ENCODE results near the gene C16orf74.
A peak's percentile ranks its signal among the peaks of the same experiment; 100 is the strongest.

C16orf74 gene

GRCh38 chr16:85716680-85717038, 34.2 kb downstream of the C16orf74 start:
- peak; percentile 66 for DNase-seq

- DNase-seq, result peak; percentile 53
These were observed 34.7 kb downstream of the C16orf74 start for GRCh38 chr16:85716022-85716679.

- DNase-seq, result peak; percentile 73
These were observed 35.5 kb downstream of the C16orf74 start for GRCh38 chr16:85715169-85716021.

DNA sequence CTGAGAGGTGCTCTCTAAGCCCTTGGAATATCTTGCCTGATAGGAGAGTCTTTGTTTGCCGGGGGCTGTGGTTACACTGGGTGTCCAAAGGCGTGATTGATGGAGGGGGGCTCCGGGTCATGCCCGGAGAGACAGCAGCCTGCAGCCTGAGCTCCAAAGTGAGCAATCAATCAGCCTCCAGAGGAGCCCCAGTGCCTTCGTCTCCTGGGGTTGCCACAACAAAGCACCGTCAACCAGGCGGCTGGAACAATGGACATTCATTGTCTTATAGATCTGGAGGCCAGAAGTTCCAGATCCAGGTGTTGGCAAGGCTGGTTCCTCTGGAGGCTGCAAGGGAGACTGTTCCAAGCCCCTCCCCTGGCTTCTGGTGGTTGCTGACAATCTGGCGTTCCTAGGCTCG, 38.1 kb downstream of the C16orf74 start:
- DNase-seq, result peak; percentile 81

DNA sequence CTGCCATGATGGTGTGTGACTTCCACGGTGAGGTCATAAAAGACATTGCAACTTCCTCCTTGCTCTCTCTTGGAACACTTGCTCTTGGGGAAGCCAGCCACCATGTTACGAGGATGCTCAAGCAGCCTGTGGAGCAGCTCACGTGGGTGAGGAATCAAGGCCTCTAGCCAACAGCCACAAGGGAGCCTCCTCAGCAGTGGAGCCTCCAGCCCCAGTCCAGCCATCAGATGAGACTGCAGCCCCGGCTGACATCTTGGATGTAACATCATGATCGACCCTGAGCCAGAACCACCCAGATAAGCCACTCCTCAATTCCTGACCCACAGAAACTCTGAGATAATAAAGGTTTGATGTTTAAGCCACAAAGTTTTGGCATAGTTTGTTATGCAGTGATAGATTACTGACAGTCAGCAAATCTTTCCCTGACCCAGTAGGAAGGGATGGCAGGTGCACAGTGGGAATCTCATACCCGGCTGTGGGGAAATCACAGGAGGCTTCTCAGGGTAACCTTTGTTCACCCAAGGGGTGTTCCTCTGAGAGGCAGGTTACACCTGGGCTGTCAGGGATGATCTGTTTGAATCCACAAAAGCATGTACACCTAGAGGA, 38.8 kb downstream of the C16orf74 start:
- no peak for DNase-seq

- peak; percentile 79 for DNase-seq
These were observed 40.2 kb downstream of the C16orf74 start for GRCh38 chr16:85710732-85711131.

DNA sequence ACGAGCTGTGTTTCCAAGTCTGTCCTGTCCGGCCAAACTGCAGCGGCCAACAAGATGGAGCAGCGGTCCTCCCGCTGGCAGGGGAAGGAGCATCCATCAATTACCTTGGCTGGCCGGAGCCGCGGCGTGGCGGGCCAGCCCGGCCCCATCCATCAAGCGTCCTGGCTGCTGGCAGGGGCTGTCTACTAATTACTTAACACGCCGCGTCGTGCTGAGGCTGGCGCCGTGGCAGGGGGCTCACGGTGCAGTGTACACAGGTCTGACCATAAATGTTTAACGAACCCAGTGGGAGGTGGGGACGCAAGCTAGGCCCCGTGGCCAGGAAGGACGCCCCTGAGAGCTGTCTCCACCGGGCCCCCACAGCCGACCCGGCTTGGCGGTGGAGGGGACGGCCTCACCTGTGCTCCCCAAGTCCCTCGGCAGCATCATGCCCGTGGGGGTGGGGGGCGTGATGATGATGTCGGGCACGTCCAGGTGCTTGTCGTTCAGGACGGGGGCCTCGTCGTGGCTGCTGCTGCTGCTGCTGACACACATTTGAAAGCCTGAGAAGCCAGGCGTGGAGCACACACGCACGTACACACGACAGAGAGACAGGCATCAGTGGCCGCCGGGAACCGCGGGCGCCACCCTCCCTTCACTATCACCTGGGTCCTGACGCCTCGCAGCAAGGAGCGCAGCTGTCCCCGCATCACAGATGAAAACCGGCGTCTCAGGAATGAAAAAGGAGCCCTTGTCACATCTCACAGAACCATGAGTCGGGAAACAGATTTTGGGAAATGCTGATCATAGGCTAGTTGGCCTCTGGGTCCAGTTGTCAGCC, 40.9 kb downstream of the C16orf74 start:
- peak; percentile 92 for DNase-seq

DNA sequence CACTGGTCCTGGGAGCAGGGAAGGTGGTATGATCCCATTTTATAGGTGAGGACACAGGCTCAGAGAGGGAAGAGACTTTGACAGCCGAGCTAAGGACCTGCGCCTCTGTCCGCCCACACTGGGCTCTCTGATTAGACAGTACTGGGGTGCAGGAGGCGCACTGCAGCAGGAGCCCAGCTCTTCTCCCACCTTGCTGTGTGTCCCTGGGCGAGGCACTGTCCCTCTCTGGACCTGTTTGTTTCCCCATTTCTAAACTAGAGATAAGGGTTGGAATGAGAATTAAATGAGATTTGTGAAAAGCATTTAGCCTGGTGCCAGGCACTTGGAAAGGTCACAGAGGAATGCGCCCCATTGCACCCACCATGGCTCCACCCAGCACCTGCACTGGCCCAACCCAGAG, 42.6 kb downstream of the C16orf74 start:
- DNase-seq, result no peak

DNA sequence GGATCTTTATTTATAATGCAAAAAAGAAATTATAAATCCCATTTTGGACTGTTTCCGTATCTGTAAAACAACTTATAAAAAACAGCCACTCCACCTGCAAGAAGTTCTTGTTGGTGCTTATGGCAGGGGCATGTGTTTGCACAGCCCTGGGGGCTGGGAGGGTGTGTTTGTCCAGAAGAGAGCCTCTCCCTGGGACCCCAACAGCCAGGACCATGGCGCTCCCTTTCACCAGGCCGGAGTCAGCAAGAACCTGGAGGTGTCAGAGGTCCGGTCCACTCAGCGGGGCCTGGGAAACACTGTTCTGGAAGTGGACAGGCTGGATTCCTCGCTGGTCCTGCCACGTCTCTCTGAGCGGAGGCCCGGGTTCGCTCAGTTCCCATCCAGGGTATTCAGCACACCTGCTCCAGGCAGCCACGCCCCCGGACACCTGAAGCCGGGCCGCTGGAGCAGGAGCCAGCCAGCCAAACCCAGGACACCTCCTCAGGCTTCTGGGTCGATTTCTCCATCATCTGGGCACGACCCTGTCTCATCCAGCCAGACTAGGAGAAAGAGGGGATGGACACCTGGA, 43.3 kb downstream of the C16orf74 start:
- DNase-seq, result peak; percentile 62

DNA sequence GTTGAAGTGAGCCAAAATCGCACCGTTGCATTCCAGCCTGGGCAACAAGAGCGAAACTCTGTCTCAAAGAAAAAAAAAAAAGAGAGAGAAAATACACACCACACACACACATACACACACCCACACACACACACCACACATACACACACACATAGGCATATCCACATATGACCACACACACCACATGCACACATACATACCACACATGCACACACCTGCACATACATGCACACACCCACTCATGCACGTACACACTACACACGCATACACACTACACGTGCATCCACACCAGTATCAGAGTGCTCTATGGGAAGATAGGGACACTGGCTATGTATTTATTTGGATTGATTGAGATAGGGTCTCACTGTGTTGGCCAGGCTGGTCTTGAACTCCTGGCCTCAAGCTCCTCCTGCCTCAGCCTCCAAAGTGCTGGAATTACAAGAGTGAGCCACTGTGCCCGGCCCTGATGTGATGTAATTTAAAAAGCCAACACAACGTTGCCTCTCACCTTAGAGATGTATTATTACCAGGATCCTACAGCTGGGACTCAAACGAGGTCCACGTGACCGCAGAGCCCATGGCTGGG, 44.4 kb downstream of the C16orf74 start:
- DNase-seq, result no peak

DNA sequence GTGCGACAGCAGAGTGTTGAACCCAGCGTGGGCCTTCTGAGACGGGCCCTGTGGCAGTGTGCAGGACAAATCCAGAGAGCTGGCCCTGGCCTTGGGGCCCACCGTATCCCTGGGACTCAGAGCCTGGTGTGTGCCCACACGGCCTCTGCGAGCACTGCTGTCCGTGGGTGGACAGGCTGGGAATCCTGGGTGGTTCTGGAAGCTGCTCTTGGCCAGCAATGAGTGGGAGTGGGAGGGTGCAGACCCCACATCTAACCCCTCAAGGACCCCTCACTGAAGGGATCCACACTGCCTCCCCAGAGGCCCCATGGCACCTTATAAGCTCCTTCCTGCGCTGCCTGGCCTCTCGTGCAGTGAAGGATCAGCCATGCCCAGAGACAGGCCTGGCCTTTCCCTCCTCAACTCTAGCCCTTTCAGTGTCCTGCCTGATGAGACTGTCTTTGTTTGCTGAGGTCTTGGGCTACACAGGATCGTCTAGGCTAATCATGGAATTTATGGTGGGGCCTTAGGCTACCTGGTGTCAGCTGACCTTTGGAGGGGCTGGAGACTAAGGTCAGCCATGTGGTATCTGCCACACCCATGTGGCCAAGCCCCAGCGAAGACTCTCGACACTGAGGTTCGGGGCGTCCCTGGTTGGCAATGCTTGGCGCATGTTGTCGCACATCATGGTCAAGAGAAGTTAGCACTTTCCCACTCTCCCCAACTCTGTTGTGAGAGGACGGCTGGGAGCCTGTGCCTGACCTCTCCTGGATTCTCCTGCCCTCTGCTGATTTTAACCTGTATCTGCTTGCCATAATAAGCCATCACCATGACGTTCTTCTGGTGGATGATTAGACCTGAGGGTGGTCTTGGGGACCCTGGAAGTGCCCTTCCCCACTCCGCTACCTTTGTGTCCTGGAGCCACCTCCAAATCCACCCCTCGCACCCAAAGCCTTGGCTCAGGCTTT, 45.7 kb downstream of the C16orf74 start:
- no peak for DNase-seq

DNA sequence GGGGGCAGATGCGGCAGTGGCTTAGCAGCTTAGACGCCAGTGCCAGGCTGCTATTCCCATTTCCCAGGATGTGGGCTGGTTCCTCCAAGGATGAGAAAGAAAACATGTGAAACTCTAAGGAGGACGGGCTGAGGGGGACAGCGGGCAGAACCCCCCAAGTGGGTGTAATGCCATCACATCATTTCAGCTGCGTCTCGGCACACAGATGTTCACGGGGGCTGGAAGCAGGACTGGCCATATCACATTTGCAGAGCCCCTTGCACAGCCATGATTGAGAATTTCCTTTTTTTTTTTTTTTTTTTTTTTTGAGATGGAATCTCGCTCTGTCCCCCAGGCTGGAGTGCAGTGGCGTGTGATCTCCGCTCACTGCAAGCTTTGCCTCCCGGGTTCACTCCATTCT, 46.9 kb downstream of the C16orf74 start:
- DNase-seq, result no peak

DNA sequence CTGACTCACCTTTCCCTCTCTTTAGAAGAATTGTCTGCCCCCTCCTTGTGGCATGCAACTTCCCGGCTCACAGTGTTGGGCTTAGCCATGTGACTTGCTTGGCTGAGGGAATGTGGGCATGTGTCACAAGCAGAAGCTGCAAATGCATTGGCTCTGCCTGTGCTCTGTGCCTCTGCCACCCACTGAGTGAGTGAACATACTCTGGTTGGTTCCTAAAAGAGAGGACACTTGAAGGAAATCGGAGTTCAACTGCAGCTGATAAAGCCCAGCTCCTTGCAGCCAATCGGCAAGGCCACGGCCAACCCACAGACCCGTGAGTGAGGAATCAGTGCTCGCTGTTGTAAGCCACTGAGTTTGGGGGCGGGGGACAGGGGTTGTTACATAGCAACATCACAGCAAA, 51.3 kb downstream of the C16orf74 start:
- no peak for DNase-seq

DNA sequence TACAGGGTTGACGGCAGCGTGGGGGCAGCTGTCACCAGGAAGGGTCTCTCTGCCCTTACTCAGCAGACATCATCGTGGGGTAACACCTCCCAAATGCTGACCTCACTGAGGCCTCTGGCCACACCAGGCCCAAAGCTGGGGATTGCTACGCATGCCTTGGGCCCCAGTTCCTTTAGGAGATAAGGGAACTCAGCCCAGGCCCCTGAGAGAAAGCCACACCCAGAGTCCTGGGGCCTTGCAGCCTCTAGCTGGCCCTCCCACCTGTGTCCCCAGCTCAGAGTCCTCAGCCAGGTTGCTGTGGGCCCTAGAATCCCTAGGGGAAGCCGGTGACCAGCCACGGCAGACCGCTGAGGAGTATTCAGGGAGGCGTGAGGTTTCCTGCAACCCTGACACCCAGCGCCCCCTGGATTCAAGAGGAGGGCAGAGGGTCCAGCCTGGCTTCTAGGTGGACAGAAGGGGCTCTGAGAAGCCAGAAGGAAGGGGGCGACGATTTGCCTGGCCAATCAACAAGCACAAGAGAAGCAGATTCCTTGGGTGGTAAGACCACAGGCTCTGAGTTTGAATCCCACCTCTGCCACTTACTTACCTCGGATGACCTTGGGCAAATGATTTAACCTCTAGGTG, 51.8 kb downstream of the C16orf74 start:
- no peak for DNase-seq

DNA sequence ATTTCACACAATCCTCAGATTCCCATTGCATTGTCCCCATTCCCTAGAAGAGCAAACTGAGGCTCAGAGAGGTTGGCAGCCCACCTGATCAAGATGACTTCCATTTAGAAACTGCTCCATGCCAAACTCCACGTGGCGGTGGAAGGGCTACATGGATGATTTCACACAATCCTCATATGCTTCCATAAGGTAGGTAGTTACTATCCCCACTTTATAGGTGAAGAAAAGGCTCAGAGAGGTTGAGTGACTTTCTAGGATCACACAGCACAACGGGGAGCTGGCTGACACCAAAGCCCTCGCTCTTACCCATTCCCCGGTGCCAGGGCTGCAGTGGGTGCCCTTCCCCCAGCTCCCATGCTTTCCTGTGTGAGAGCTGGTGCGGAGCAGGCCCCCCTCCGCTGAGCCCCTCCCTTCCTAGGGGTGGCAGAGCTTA, 52.4 kb downstream of the C16orf74 start:
- no peak for DNase-seq

DNA sequence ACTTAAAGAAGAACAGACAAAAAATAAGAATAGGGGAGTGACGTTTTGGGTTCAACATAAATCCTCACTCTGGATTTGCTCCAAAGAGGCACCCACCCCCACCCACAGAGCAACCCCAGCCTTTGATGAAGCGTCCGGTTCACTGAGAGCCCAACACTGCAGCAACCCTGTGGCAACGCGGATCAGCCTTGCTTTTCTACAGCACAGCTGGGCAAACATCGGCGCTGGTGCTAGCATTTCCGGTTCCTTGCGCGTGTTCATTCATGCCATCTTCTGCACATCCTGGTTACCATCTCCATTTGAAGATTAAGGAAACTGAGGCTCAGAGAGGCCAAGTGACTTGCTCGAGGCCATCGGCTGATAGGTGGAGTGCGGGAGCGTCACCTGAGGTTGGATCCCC, 53.5 kb downstream of the C16orf74 start:
- peak; percentile 61 for DNase-seq

GRCh38 chr16:85696781-85697180, 54.1 kb downstream of the C16orf74 start:
- no peak for DNase-seq

- DNase-seq, result no peak
These were observed 55.4 kb downstream of the C16orf74 start for GRCh38 chr16:85695196-85696128.

GRCh38 chr16:85690469-85691064, 60.3 kb downstream of the C16orf74 start:
- peak; percentile 59 for DNase-seq
